K562 (cell line): ENCODE measurements around the gene C19orf47. TPM values are rescaled to one million over a fixed set of nuclear protein-coding genes. Genes with fewer than 3 reads are reported as not detected.

Experiments used
- ATAC-seq: fragments of 200-7000 bp; cut with Tn5 transposase; 3 replicates; pipeline ENCODE4 v1.9.1; 2020; ENCODE audit warnings: moderate library complexity
- BruUV-seq: library from RNA; stranded (reverse); fragments of 400-500 nt; replicated peaks from 2 replicates; lab custom pipeline; 2021; lab: Mats Ljungman, UMichigan
- CTCF ChIA-PET: fragments of 300-600 bp; formaldehyde crosslinking; extraction: SDS; loops from one replicate; lab custom pipeline; 2021; ENCODE audit warnings: low intra/inter-chr PET ratio; lab: Yijun Ruan, JAX
- POLR2A ChIA-PET: fragments of 300-600, 350-650 bp; sonication (Branson Sonifier 250); formaldehyde crosslinking; extraction: SDS; loops from one replicate; lab custom pipeline; 2021; ENCODE audit warnings: antibody characterized with exemption, inconsistent platforms; lab: Yijun Ruan, JAX
- DNase-seq, 4 experiments: peaks; one replicate each; pipeline versions ENCODE4 v3.0.0 to v3.0.0-alpha.2; 2011 to 2018; ENCODE audit warnings: low spot score in 3 of 4, mixed read lengths in 3 of 4; ENCODE audit errors: extremely low read depth in 1 of 4
- FAIRE-seq: peaks from 2 replicates; lab custom pipeline; 2011; peaks lifted over from hg19 to GRCh38; lab: Jason Lieb, UNC
- H2AFZ ChIP-seq: 2 replicates; pipeline ENCODE4 v1.6.0; 2011; ENCODE audit warnings: low read depth, low read length, control low read depth, inconsistent platforms
- H3K27ac ChIP-seq: fragments of 200-600 bp; 3 replicates; pipeline ENCODE4 v1.8.0; 2011; ENCODE audit warnings: low read depth, mild to moderate bottlenecking, control low read depth, inconsistent platforms, low read length, moderate library complexity, mixed read lengths; ENCODE audit errors: extremely low read depth
- H3K27me3 ChIP-seq, 2 experiments: fragments of 300-600 bp in 1 of 2; 2 replicates in 1 of 2; 3 replicates in 1 of 2; pipeline versions ENCODE4 v1.6.0 to v1.8.0; 2011; ENCODE audit warnings: inconsistent platforms in 2 of 2, low read length in 2 of 2, mild to moderate bottlenecking in 1 of 2, mixed read lengths in 1 of 2, moderate library complexity in 1 of 2; ENCODE audit not compliant: control insufficient read depth in 2 of 2, insufficient read depth in 2 of 2
- H3K36me3 ChIP-seq: fragments of 300-600 bp; 3 replicates; pipeline ENCODE4 v1.8.0; 2011; ENCODE audit warnings: mild to moderate bottlenecking, low read length, inconsistent platforms; ENCODE audit not compliant: control insufficient read depth, insufficient read depth
- H3K4me1 ChIP-seq, 2 experiments: fragments of 200-600 bp in 1 of 2; replicated peaks in 1 of 2; 2 replicates in 1 of 2; 3 replicates in 1 of 2; pipeline versions ENCODE4 v1.5.1 to v1.8.0; 2011; ENCODE audit warnings: inconsistent platforms in 2 of 2, low read length in 2 of 2, mild to moderate bottlenecking in 1 of 2, mixed read lengths in 1 of 2, moderate library complexity in 1 of 2; ENCODE audit not compliant: control insufficient read depth in 2 of 2, insufficient read depth in 2 of 2
- H3K4me2 ChIP-seq: 2 replicates; pipeline ENCODE4 v1.6.1; 2011; ENCODE audit warnings: low read length, control low read depth, inconsistent platforms, mixed read lengths; ENCODE audit not compliant: insufficient read depth
- H3K4me3 ChIP-seq: fragments of 200-600 bp; sonication (generic), shearing (Covaris generic); 2 replicates; pipeline ENCODE4 v1.5.1; 2016; ENCODE audit warnings: control low read depth, inconsistent platforms
- H3K79me2 ChIP-seq: fragments of 200-600 bp; 3 replicates; pipeline ENCODE4 v1.8.0; 2011; ENCODE audit warnings: low read length, inconsistent platforms; ENCODE audit not compliant: control insufficient read depth, insufficient read depth
- H3K9ac ChIP-seq, 2 experiments: 2 replicates each; pipeline versions ENCODE4 v1.6.0 to v1.6.1; 2011; ENCODE audit warnings: low read depth in 2 of 2, low read length in 2 of 2, control low read depth in 1 of 2, inconsistent platforms in 1 of 2, mild to moderate bottlenecking in 1 of 2, mixed read lengths in 1 of 2; ENCODE audit not compliant: insufficient read depth in 1 of 2
- H3K9me1 ChIP-seq: one replicate; pipeline ENCODE4 v1.6.0; 2011; ENCODE audit warnings: inconsistent platforms, mild to moderate bottlenecking, low read length, moderate library complexity; ENCODE audit not compliant: control insufficient read depth, insufficient read depth
- H3K9me3 ChIP-seq: replicated peaks from 2 replicates; pipeline ENCODE4 v1.5.1; 2011; ENCODE audit warnings: low read depth, low read length, inconsistent platforms; ENCODE audit not compliant: control insufficient read depth, insufficient read depth
- H4K20me1 ChIP-seq: replicated peaks from 2 replicates; pipeline ENCODE4 v1.6.1; 2011; ENCODE audit warnings: low read length, inconsistent platforms, mixed read lengths; ENCODE audit not compliant: control insufficient read depth, insufficient read depth
- CEBPB ChIP-seq: fragments of 450-650 bp; IDR thresholded peaks from 2 replicates; pipeline ENCODE4 v1.6.1; 2016; ENCODE audit warnings: missing genetic modification characterization, missing compliant biosample characterization
- CEBPG ChIP-seq, 3 experiments: fragments of 200-800 bp in 1 of 3; sonication (Bioruptor generic) in 1 of 3; sonication (generic) in 1 of 3; formaldehyde crosslinking in 1 of 3; IDR thresholded peaks in 2 of 3; conservative IDR thresholded peaks in 1 of 3; 2 replicates each; pipeline versions ENCODE4 v1.6.1 to v1.8.0; 2016 to 2022; ENCODE audit warnings: missing compliant biosample characterization in 2 of 3, missing genetic modification characterization in 2 of 3, mild to moderate bottlenecking in 1 of 3, missing genetic modification reagents in 1 of 3
- CHD7 ChIP-seq: fragments of 200-600 bp; sonication (generic); IDR thresholded peaks from one replicate; pipeline ENCODE4 v1.6.1; 2012; ENCODE audit warnings: mild to moderate bottlenecking, low read depth, low read length, inconsistent platforms
- NFYB ChIP-seq: IDR thresholded peaks from 2 replicates; pipeline ENCODE4 v1.6.1; 2011; ENCODE audit warnings: mild to moderate bottlenecking, moderate library complexity; ENCODE audit not compliant: insufficient read length; ENCODE audit errors: extremely low read depth
- RBM17 ChIP-seq: fragments of 200-400 bp; formaldehyde crosslinking; IDR thresholded peaks from 2 replicates; pipeline ENCODE4 v1.6.1; 2017; ENCODE audit warnings: low read depth, mild to moderate bottlenecking, low read length, borderline replicate concordance
- RFX7 ChIP-seq: fragments of 250-450 bp; sonication (Bioruptor Pico); IDR thresholded peaks from 2 replicates; pipeline ENCODE4 v1.5.1; 2021; ENCODE audit warnings: mild to moderate bottlenecking
- ZBTB26 ChIP-seq: fragments of 450-650 bp; formaldehyde crosslinking; IDR thresholded peaks from 2 replicates; pipeline ENCODE4 v1.4.0; 2022; ENCODE audit warnings: missing genetic modification characterization
- ZNF143 ChIP-seq: sonication (generic); formaldehyde crosslinking; IDR thresholded peaks from 2 replicates; pipeline ENCODE4 v1.9.0; 2022; ENCODE audit warnings: mild to moderate bottlenecking, missing genetic modification reagents
- ZNF23 ChIP-seq: fragments of 250-450 bp; sonication (Bioruptor Pico); IDR thresholded peaks from 2 replicates; pipeline ENCODE4 v1.4.0; 2020; ENCODE audit warnings: mild to moderate bottlenecking
- ZNF76 ChIP-seq: fragments of 250-450 bp; sonication (Bioruptor Pico); IDR thresholded peaks from 2 replicates; pipeline ENCODE4 v1.4.0; 2020; ENCODE audit warnings: mild to moderate bottlenecking, moderate library complexity, borderline replicate concordance
- WGBS: fragments of 100-300 bp; shearing (Covaris generic); methylation state at CpG from one replicate; pipeline ENCODE4 v1.1.6; 2016; ENCODE audit warnings: low coverage, mixed read lengths; ENCODE audit not compliant: insufficient coverage; ENCODE audit errors: missing lambda C conversion rate; 5-methylcytosine and 5-hydroxymethylcytosine counted together
- in situ Hi-C: fragments of 300-500 bp; cut with MboI; formaldehyde crosslinking; loops from 4 replicates; pipeline ENCODE4 v1.15.0; 2018; ENCODE audit warnings: inconsistent platforms, mixed read lengths
- intact Hi-C: fragments of 100-400 bp; cut with micrococcal nuclease; formaldehyde crosslinking; loops from 2 replicates; pipeline ENCODE4 v1.14.2; 2022
- polyA plus RNA-seq, 8 experiments: library from polyadenylated mRNA; depleted of rRNA in 4 of 8; stranded (reverse) in 5 of 8; unstranded in 3 of 8; fragments of >200 nt; fragmentation: Nextera tagmentation in 2 of 8; fragmentation: Illumina TruSeq in 1 of 8; extraction: Ambion mirVana in 2 of 8; extraction: Trizol in 1 of 8; gene quantifications; 2 replicates each; pipeline versions ENCODE4 v1.2.1 to v1.2.3, GENCODE V29; 2011 to 2014; ENCODE audit warnings: inconsistent platforms in 1 of 8, missing spikeins in 1 of 8
- total RNA-seq, 7 experiments: library from RNA; depleted of rRNA in 6 of 7; stranded (reverse); fragments of >200 nt in 6 of 7; fragmentation: Illumina TruSeq in 2 of 7; extraction: Trizol in 2 of 7; gene quantifications; 2 replicates each; pipeline versions ENCODE4 v1.2.1 to v1.2.3, GENCODE V29; 2011 to 2021; ENCODE audit warnings: low replicate concordance in 1 of 7

Gene C19orf47
- total and polyA plus RNA-seq, 9 of the 15 experiments (the other 6 are each of a cell fraction or from before 2014, with no cell fraction given), result 0.08 to 26.1 (median 14.7) TPM

GRCh38 chr19:40331052-40331451 lies 17.1 kb downstream of the C19orf47 start:
- no peaks in the 10 kb centered on the region for H3K79me2 ChIP-seq
- ATAC-seq (no peak), FAIRE-seq (no peak), DNase-seq (no peak)
- no peaks in the 10 kb centered on the region for H4K20me1 ChIP-seq
- WGBS, result 42% methylated on average over 5 of the region's 5 CpGs
- H3K4me2 ChIP-seq, result no peak overlapping the region
- H3K9me1 ChIP-seq, result no peaks in the 10 kb centered on the region
- no peak overlapping the region for H3K4me3 ChIP-seq
- H2AFZ ChIP-seq, result no peak overlapping the region
- POLR2A ChIA-PET, result interaction anchor here (0.5 to 1.0 kb wide), 2 partner anchors 9 to 149 kb away, joined by 3 to 4 read pairs; no protein-coding TSS in a partner anchor
- peaks cover 0 to 9% of the 10 kb centered on the region in 2 experiments; a peak in 2 of 5 replicates for H3K4me1 ChIP-seq
- peaks cover 79% of the 10 kb centered on the region for H3K36me3 ChIP-seq
- H3K27me3 ChIP-seq, result no peaks in the 10 kb centered on the region
- in situ Hi-C loops, result no loop called here
- H3K9ac ChIP-seq, result no peak overlapping the region; a peak in 1 of 4 replicates
- no TSS peak for BruUV-seq
- H3K9me3 ChIP-seq, result no peaks in the 10 kb centered on the region
- CTCF ChIA-PET, result no interaction called here
- intact Hi-C loops, result no loop called here
- H3K27ac ChIP-seq, result no peak overlapping the region
- TF ChIP-seq NFYB (no peak), RFX7 (CRISPR knock-in tag) (no peak), ZNF143 (CRISPR knock-in tag) (no peak), CEBPB (peak; percentile 86), ZNF76 (CRISPR knock-in tag) (no peak), CHD7 (no peak), ZNF23 (CRISPR knock-in tag) (no peak), RBM17 (no peak), ZBTB26 (CRISPR knock-in tag) (no peak), CEBPG (CRISPR knock-in tag; IDR thresholded peaks at IDR 0.05) (no peak), CEBPG (tag; conservative IDR thresholded peaks at IDR 0.05 in 1 of 2, IDR thresholded peaks at IDR 0.05 in 1 of 2) (peak; percentile 34 to 93; a peak in 3 of 4 replicates)
